Chondrocyte (in vitro differentiated cells): ENCODE results near the gene NT5DC4. TPM values are rescaled to one million over a fixed set of nuclear protein-coding genes. Genes with fewer than 3 reads are reported as not detected.

Experiments
- DNase-seq: peaks from one replicate; pipeline ENCODE4 v3.0.0; 2021; ENCODE audit warnings: mixed read lengths, low spot score
- H3K27ac Mint-ChIP-seq: one replicate; pipeline ENCODE4 v1.8.0; 2021; ENCODE audit warnings: mild to moderate bottlenecking, moderate library complexity, mixed read lengths; ENCODE audit not compliant: unreplicated experiment
- H3K27me3 Mint-ChIP-seq: 2 replicates; pipeline ENCODE4 v1.8.0; 2021; ENCODE audit warnings: low read depth, mixed read lengths
- H3K36me3 Mint-ChIP-seq: 2 replicates; pipeline ENCODE4 v1.8.0; 2021; ENCODE audit warnings: low read depth, mixed read lengths
- H3K4me1 Mint-ChIP-seq: 2 replicates; pipeline ENCODE4 v1.8.0; 2021; ENCODE audit warnings: low read depth, mild to moderate bottlenecking, mixed read lengths
- H3K4me3 Mint-ChIP-seq: one replicate; pipeline ENCODE4 v1.8.0; 2021; ENCODE audit warnings: mild to moderate bottlenecking, moderate library complexity, mixed read lengths; ENCODE audit not compliant: unreplicated experiment
- H3K9me3 Mint-ChIP-seq: 2 replicates; pipeline ENCODE4 v1.8.0; 2021; ENCODE audit warnings: low read depth, mixed read lengths
- CTCF ChIP-seq: fragments of 200-600 bp; sonication (generic); IDR thresholded peaks from 2 replicates; pipeline ENCODE4 v1.5.0; 2021; ENCODE audit warnings: antibody characterized with exemption, mild to moderate bottlenecking, moderate library complexity
- total RNA-seq: library from RNA; stranded (reverse); gene quantifications from 3 replicates; pipeline ENCODE4 v1.2.1, GENCODE V29; 2021

Gene NT5DC4
- total RNA-seq, 1 donor from 2014 or later: not detected

DNA sequence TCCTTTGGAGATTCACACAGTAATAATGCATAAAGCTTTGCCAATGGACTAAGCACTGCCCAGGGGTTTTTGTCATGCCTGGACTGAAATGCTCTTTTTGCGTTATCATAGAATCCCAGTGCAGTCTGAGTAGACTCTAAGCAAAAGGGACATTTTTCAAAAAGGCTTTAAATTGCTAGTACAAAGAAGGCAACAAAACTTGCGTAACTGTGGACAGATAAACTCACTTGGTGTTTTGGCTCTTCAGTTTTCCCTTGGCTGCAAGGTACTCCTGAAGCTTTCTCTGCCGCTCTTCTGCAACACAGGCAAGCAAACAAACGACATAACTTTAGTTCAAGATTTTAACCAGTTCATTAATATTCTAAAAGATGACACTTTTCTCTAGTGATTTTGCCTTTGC, 41.5 kb downstream of the NT5DC4 start:
- H3K4me1 Mint-ChIP-seq: peaks cover 44% of the 10 kb centered on the region
- H3K4me3 Mint-ChIP-seq: no peak overlapping the region

GRCh38 chr2:112764071-112765044, 43.5 kb downstream of the NT5DC4 start, which contains the start of gene CKAP2L:
Gene CKAP2L, minus strand, starts transcription at chr2:112764609. Its CDS starts 11 bp downstream, at chr2:112764598.
- peak; percentile 97 for DNase-seq
- Mint-ChIP-seq H3K27ac (peak within 1 kb of the TSS; percentile 90), H3K27me3 (no peaks in the 10 kb centered on the region), H3K9me3 (no peaks in the 10 kb centered on the region), H3K4me3 (peak within 1 kb of the TSS; percentile 92), H3K4me1 (peaks cover 33% of the 10 kb centered on the region), H3K36me3 (no peaks in the 10 kb centered on the region)
- TF ChIP-seq CTCF: peak; percentile 8

More for the DNA sequence above, 41.5 kb downstream of the NT5DC4 start:
- TF ChIP-seq CTCF: no peak
- Mint-ChIP-seq H3K27ac (no peak overlapping the region), H3K27me3 (no peaks in the 10 kb centered on the region), H3K9me3 (no peaks in the 10 kb centered on the region), H3K36me3 (no peaks in the 10 kb centered on the region)
- no peak for DNase-seq

DNA sequence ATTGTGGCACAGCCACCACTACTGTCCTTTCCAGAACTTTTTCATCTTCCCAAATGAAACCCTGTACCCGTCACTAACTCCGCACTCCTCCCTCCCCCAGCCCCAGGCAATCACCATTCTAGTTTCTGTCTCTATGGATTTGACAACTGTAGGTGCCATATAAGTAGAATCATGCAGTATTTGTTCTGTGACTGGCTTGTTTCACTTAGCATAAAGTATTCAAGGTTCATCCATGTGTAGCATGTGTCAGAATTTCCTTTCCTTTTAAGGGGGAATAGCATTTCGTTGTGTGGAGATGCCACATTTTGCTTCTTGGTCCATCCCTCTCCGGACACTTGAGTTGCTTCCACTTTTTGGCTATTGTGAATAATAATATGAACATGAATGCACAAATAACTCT, 44.4 kb downstream of the NT5DC4 start:
- no peaks in the 10 kb centered on the region for H3K9me3 Mint-ChIP-seq
- peak overlapping the region; percentile 90 for H3K27ac Mint-ChIP-seq
- H3K4me1 Mint-ChIP-seq: peaks cover 32% of the 10 kb centered on the region
- H3K27me3 Mint-ChIP-seq: no peaks in the 10 kb centered on the region
- TF ChIP-seq CTCF: no peak
- H3K36me3 Mint-ChIP-seq: no peaks in the 10 kb centered on the region
- peak overlapping the region; percentile 92 for H3K4me3 Mint-ChIP-seq
- DNase-seq: no peak

- DNase-seq: no peak
- Mint-ChIP-seq H3K4me3 (no peak overlapping the region), H3K36me3 (no peaks in the 10 kb centered on the region), H3K4me1 (peaks cover 23% of the 10 kb centered on the region), H3K27ac (no peak overlapping the region), H3K9me3 (no peaks in the 10 kb centered on the region), H3K27me3 (no peaks in the 10 kb centered on the region)
- no peak for TF ChIP-seq CTCF
Observed at GRCh38 chr2:112767693-112768330, 47.0 kb downstream of the NT5DC4 start.

- Mint-ChIP-seq H3K4me3 (no peak overlapping the region), H3K27ac (no peak overlapping the region), H3K9me3 (no peaks in the 10 kb centered on the region), H3K4me1 (peaks cover 17% of the 10 kb centered on the region), H3K27me3 (no peaks in the 10 kb centered on the region), H3K36me3 (no peaks in the 10 kb centered on the region)
- DNase-seq: no peak
- TF ChIP-seq CTCF: peak; percentile 46
Observed at GRCh38 chr2:112768432-112768831, 47.6 kb downstream of the NT5DC4 start.
